Endothelial cell of hepatic sinusoid (primary cell): ENCODE results near the gene CELF6.

ENCODE experiments used
- in situ Hi-C: cut with HindIII; loops from 2 replicates; pipeline ENCODE4 v1.10.0; 2017; ENCODE audit warnings: low sequenced_read_pairs

Gene CELF6

GRCh38 chr15:72318408-72318942 lies 1.5 kb downstream of the CELF6 start:
- in situ Hi-C loops = no loop called here

GRCh38 chr15:72315706-72316370 lies 4.1 kb downstream of the CELF6 start:
- in situ Hi-C loops = no loop called here

GRCh38 chr15:72313881-72314280 lies 6.1 kb downstream of the CELF6 start:
- in situ Hi-C loops = no loop called here

- in situ Hi-C loops = no loop called here
Measured at GRCh38 chr15:72313448-72313840, 6.5 kb downstream of the CELF6 start.

- in situ Hi-C loops = no loop called here
Measured at GRCh38 chr15:72312605-72313447, 7.1 kb downstream of the CELF6 start.

- in situ Hi-C loops = no loop called here
Measured at GRCh38 chr15:72307026-72307425, 12.9 kb downstream of the CELF6 start.

- in situ Hi-C loops = no loop called here
Measured at GRCh38 chr15:72306211-72306785, 13.7 kb downstream of the CELF6 start.

GRCh38 chr15:72304596-72304995 lies 15.4 kb downstream of the CELF6 start:
- in situ Hi-C loops = no loop called here

GRCh38 chr15:72302955-72303354 lies 17.0 kb downstream of the CELF6 start:
- in situ Hi-C loops = no loop called here

- in situ Hi-C loops = no loop called here
Measured at GRCh38 chr15:72289597-72290325, 30.2 kb downstream of the CELF6 start.

GRCh38 chr15:72288796-72289596 lies 31.0 kb downstream of the CELF6 start:
- in situ Hi-C loops = no loop called here

GRCh38 chr15:72285927-72286516 lies 33.9 kb downstream of the CELF6 start:
- in situ Hi-C loops = no loop called here

- in situ Hi-C loops = no loop called here
Measured at GRCh38 chr15:72285402-72285801, 34.6 kb downstream of the CELF6 start.

- in situ Hi-C loops = no loop called here
Measured at GRCh38 chr15:72284781-72285180, 35.2 kb downstream of the CELF6 start.

- in situ Hi-C loops = no loop called here
Measured at GRCh38 chr15:72281713-72282112, 38.2 kb downstream of the CELF6 start.

- in situ Hi-C loops = no loop called here
Measured at GRCh38 chr15:72280751-72281150, 39.2 kb downstream of the CELF6 start.

- in situ Hi-C loops = loop anchor here (5.0 kb wide), 1 partner anchor 49 kb away; no protein-coding TSS in a partner anchor
Measured at GRCh38 chr15:72278737-72279136, 41.2 kb downstream of the CELF6 start.

GRCh38 chr15:72276326-72276700 lies 43.6 kb downstream of the CELF6 start:
- in situ Hi-C loops = loop anchor here (5.0 kb wide), 1 partner anchor 51 kb away; no protein-coding TSS in a partner anchor

- in situ Hi-C loops = loop anchor here (5.0 kb wide), 1 partner anchor 52 kb away; no protein-coding TSS in a partner anchor
Measured at GRCh38 chr15:72275635-72276325, 44.2 kb downstream of the CELF6 start.
